Neural progenitor cell (in vitro differentiated cells): ENCODE measurements around the gene MARCHF4. TPM values are rescaled to one million over a fixed set of nuclear protein-coding genes. Genes with fewer than 3 reads are reported as not detected.

ENCODE experiments used
- DNase-seq: peaks from one replicate; pipeline ENCODE4 v3.0.0-alpha.2; 2016; ENCODE audit warnings: low spot score
- H2AFZ ChIP-seq: fragments of 200-600 bp; sonication (generic); replicated peaks from 2 replicates; pipeline ENCODE4 v1.6.1; 2016; ENCODE audit warnings: antibody characterized with exemption
- H3F3A ChIP-seq: fragments of 200-600 bp; sonication (generic); 2 replicates; pipeline ENCODE4 v1.6.1; 2016; ENCODE audit warnings: antibody characterized with exemption, low read depth
- H3K27ac ChIP-seq: fragments of 200-600 bp; sonication (generic); 2 replicates; pipeline ENCODE4 v1.5.1; 2016; ENCODE audit warnings: mild to moderate bottlenecking
- H3K27me3 ChIP-seq: fragments of 200-600 bp; sonication (generic); 2 replicates; pipeline ENCODE4 v1.6.1; 2016; ENCODE audit warnings: mild to moderate bottlenecking, moderate library complexity
- H3K36me3 ChIP-seq: fragments of 200-600 bp; sonication (generic); 2 replicates; pipeline ENCODE4 v1.5.1; 2016
- H3K4me1 ChIP-seq: fragments of 200-600 bp; sonication (generic); 2 replicates; pipeline ENCODE4 v1.6.1; 2016; ENCODE audit warnings: mixed run types
- H3K4me2 ChIP-seq: fragments of 200-600 bp; sonication (generic); 2 replicates; pipeline ENCODE4 v1.6.1; 2016
- H3K4me3 ChIP-seq: fragments of 200-600 bp; sonication (generic); 2 replicates; pipeline ENCODE4 v1.5.1; 2016
- H3K79me2 ChIP-seq: fragments of 200-600 bp; sonication (generic); 2 replicates; pipeline ENCODE4 v1.6.1; 2016; ENCODE audit warnings: low read depth
- H3K9ac ChIP-seq: fragments of 200-600 bp; sonication (generic); 2 replicates; pipeline ENCODE4 v1.6.1; 2016
- H3K9me3 ChIP-seq: fragments of 200-600 bp; sonication (generic); 2 replicates; pipeline ENCODE4 v1.5.1; 2016; ENCODE audit warnings: low read depth
- H4K20me1 ChIP-seq: fragments of 200-600 bp; sonication (generic); 2 replicates; pipeline ENCODE4 v1.6.1; 2016; ENCODE audit warnings: low read depth
- H3K27ac Mint-ChIP-seq: 3 replicates; pipeline ENCODE4 v1.8.0; 2021; ENCODE audit warnings: mixed read lengths
- H3K27me3 Mint-ChIP-seq: 2 replicates; pipeline ENCODE4 v1.8.0; 2022; ENCODE audit warnings: low read depth, mild to moderate bottlenecking, inconsistent platforms, moderate library complexity, mixed read lengths; ENCODE audit not compliant: insufficient read depth
- H3K36me3 Mint-ChIP-seq: 3 replicates; pipeline ENCODE4 v1.8.0; 2021; ENCODE audit warnings: mixed read lengths
- H3K4me1 Mint-ChIP-seq: 3 replicates; pipeline ENCODE4 v1.8.0; 2021; ENCODE audit warnings: mixed read lengths
- H3K4me3 Mint-ChIP-seq: 3 replicates; pipeline ENCODE4 v1.8.0; 2021; ENCODE audit warnings: mild to moderate bottlenecking, moderate library complexity, mixed read lengths
- H3K9me3 Mint-ChIP-seq: 3 replicates; pipeline ENCODE4 v1.8.0; 2020; ENCODE audit warnings: mixed read lengths
- CTCF ChIP-seq: fragments of 200-600 bp; sonication (generic); IDR thresholded peaks from 2 replicates; pipeline ENCODE4 v1.5.1; 2017; ENCODE audit warnings: antibody characterized with exemption, mild to moderate bottlenecking
- EZH2 ChIP-seq: fragments of 200-600 bp; sonication (generic); IDR thresholded peaks from 2 replicates; pipeline ENCODE4 v1.6.1; 2017; ENCODE audit warnings: antibody characterized with exemption, mild to moderate bottlenecking, moderate library complexity
- EZH2phosphoT487 ChIP-seq: fragments of 200-600 bp; sonication (generic); IDR thresholded peaks from 2 replicates; pipeline ENCODE4 v1.6.1; 2017; ENCODE audit warnings: antibody characterized with exemption
- total RNA-seq: library from RNA; depleted of rRNA; stranded (reverse); fragments of >200 nt; gene quantifications from 2 replicates; pipeline ENCODE4 v1.2.3, GENCODE V29; 2015; ENCODE audit warnings: low replicate concordance

MARCHF4 gene
- total RNA-seq, 1 donor from 2014 or later, result 0.26 TPM

- Histone ChIP-seq H3K9ac (no peak overlapping the region), H3K4me1 (peaks cover 17% of the 10 kb centered on the region), H2AFZ (no peak overlapping the region), H3K79me2 (peaks cover 6% of the 10 kb centered on the region), H3K9me3 (no peaks in the 10 kb centered on the region), H3K4me3 (no peak overlapping the region), H3F3A (peaks cover 4% of the 10 kb centered on the region), H3K27me3 (no peaks in the 10 kb centered on the region), H3K4me2 (no peak overlapping the region), H3K36me3 (no peaks in the 10 kb centered on the region), H3K27ac (no peak overlapping the region), H4K20me1 (no peaks in the 10 kb centered on the region)
- no peak overlapping the region for H3K27ac Mint-ChIP-seq
- DNase-seq, result peak; percentile 48
- H3K36me3 Mint-ChIP-seq, result no peaks in the 10 kb centered on the region
- H3K9me3 Mint-ChIP-seq, result no peaks in the 10 kb centered on the region
- peaks cover 20% of the 10 kb centered on the region for H3K4me1 Mint-ChIP-seq
- peaks cover 12% of the 10 kb centered on the region for H3K27me3 Mint-ChIP-seq
- TF ChIP-seq EZH2 (no peak), CTCF (peak; percentile 41)
- H3K4me3 Mint-ChIP-seq, result no peak overlapping the region
Measured at GRCh38 chr2:216408426-216409290, 36.4 kb upstream of the MARCHF4 start.

- Mint-ChIP-seq H3K4me3 (no peak overlapping the region), H3K27ac (no peak overlapping the region), H3K36me3 (no peaks in the 10 kb centered on the region), H3K27me3 (peaks cover 7% of the 10 kb centered on the region), H3K4me1 (peaks cover 21% of the 10 kb centered on the region), H3K9me3 (no peaks in the 10 kb centered on the region)
- DNase-seq, result no peak
- Histone ChIP-seq H2AFZ (no peak overlapping the region), H3K79me2 (no peaks in the 10 kb centered on the region), H3K4me2 (no peak overlapping the region), H3K4me3 (no peak overlapping the region), H3K4me1 (peaks cover 25% of the 10 kb centered on the region), H4K20me1 (no peaks in the 10 kb centered on the region), H3F3A (peaks cover 17% of the 10 kb centered on the region), H3K36me3 (no peaks in the 10 kb centered on the region), H3K9me3 (no peaks in the 10 kb centered on the region), H3K9ac (no peak overlapping the region), H3K27ac (no peak overlapping the region), H3K27me3 (no peaks in the 10 kb centered on the region)
- TF ChIP-seq EZH2, result no peak
- no peak for TF ChIP-seq EZH2phosphoT487
- no peak for TF ChIP-seq CTCF
Measured at GRCh38 chr2:216406826-216407225, 34.5 kb upstream of the MARCHF4 start.

- H3K9me3 Mint-ChIP-seq, result no peaks in the 10 kb centered on the region
- no peaks in the 10 kb centered on the region for H3K36me3 Mint-ChIP-seq
- Histone ChIP-seq H3K4me1 (peaks cover 22% of the 10 kb centered on the region), H3F3A (peaks cover 17% of the 10 kb centered on the region), H4K20me1 (no peaks in the 10 kb centered on the region), H3K4me3 (no peak overlapping the region), H3K4me2 (no peak overlapping the region), H3K79me2 (no peaks in the 10 kb centered on the region), H3K9me3 (no peaks in the 10 kb centered on the region), H3K9ac (no peak overlapping the region), H3K27ac (no peak overlapping the region), H3K36me3 (no peaks in the 10 kb centered on the region), H2AFZ (peak overlapping the region; percentile 67), H3K27me3 (no peaks in the 10 kb centered on the region)
- DNase-seq, result no peak
- H3K4me3 Mint-ChIP-seq, result no peak overlapping the region
- peaks cover 7% of the 10 kb centered on the region for H3K27me3 Mint-ChIP-seq
- H3K27ac Mint-ChIP-seq, result peak overlapping the region; percentile 35
- H3K4me1 Mint-ChIP-seq, result peaks cover 21% of the 10 kb centered on the region
- TF ChIP-seq EZH2phosphoT487 (no peak), CTCF (no peak), EZH2 (no peak)
Measured at GRCh38 chr2:216405588-216405987, 33.3 kb upstream of the MARCHF4 start.
